NCI-H2196 (cell line): ENCODE measurements around the gene APELA.
"Not testable (repeated sequence)": the region's sequence is repeated elsewhere in the genome, so short reads cannot be mapped to it uniquely, and the experiment has no call there.

Source experiments
- DNase-seq: peaks from one replicate; lab custom pipeline; 2025; ENCODE audit not compliant: unreplicated experiment; lab: John Stamatoyannopoulos, UW

APELA gene

GRCh38 chr4:164876700-164877324 is at the start of gene APELA:
Gene APELA (plus strand): TSS chr4:164877178. CDS start chr4:164877332, 154 bp downstream.
- DNase-seq = no peak

- no peak for DNase-seq
These were observed 48.0 kb upstream of the APELA start for GRCh38 chr4:164828955-164829354.

- no peak for DNase-seq
These were observed 30.4 kb upstream of the APELA start for GRCh38 chr4:164846566-164846965.

- no peak for DNase-seq
These were observed 30.0 kb upstream of the APELA start for GRCh38 chr4:164847016-164847415.

- no peak for DNase-seq
These were observed 28.9 kb upstream of the APELA start for GRCh38 chr4:164847967-164848649.

GRCh38 chr4:164856396-164856795 is 20.6 kb upstream of the APELA start:
- DNase-seq = no peak

- no peak for DNase-seq
These were observed 10.0 kb upstream of the APELA start for GRCh38 chr4:164866817-164867490.

GRCh38 chr4:164871673-164872072 is 5.3 kb upstream of the APELA start:
- no peak for DNase-seq

GRCh38 chr4:164872481-164872880 is 4.5 kb upstream of the APELA start:
- DNase-seq = no peak

- DNase-seq = no peak
These were observed 2.2 kb upstream of the APELA start for GRCh38 chr4:164874789-164875188.

GRCh38 chr4:164880489-164881262 is 3.7 kb downstream of the APELA start:
- DNase-seq = no peak

GRCh38 chr4:164888096-164888715 is 11.2 kb downstream of the APELA start:
- DNase-seq = no peak

GRCh38 chr4:164890691-164891090 is 13.7 kb downstream of the APELA start:
- no peak for DNase-seq

- no peak for DNase-seq
These were observed 15.0 kb downstream of the APELA start for GRCh38 chr4:164892018-164892417.

GRCh38 chr4:164894702-164895101 is 17.7 kb downstream of the APELA start:
- no peak for DNase-seq

- no peak for DNase-seq
These were observed 25.6 kb downstream of the APELA start for GRCh38 chr4:164902608-164903007.

GRCh38 chr4:164904336-164904735 is 27.4 kb downstream of the APELA start:
- no peak for DNase-seq

GRCh38 chr4:164904941-164905340 is 28.0 kb downstream of the APELA start:
- DNase-seq = no peak

- no peak for DNase-seq
These were observed 29.4 kb downstream of the APELA start for GRCh38 chr4:164906368-164906767.

GRCh38 chr4:164913506-164913905 is 36.5 kb downstream of the APELA start:
- not testable (repeated sequence) for DNase-seq

GRCh38 chr4:164918956-164919355 is 42.0 kb downstream of the APELA start:
- DNase-seq = no peak
